Fibroblast of skin of scalp (primary cell): ENCODE measurements around the gene DBI.
"Not testable (repeated sequence)": the region's sequence is repeated elsewhere in the genome, so short reads cannot be mapped to it uniquely, and the experiment has no call there.

Experiments used
- DNase-seq: peaks from one replicate; pipeline ENCODE4 v3.0.0-alpha.2; 2013

Gene DBI

GRCh38 chr2:119402645-119403560 is 36.1 kb downstream of the DBI start:
- no peak for DNase-seq

- not testable (repeated sequence) for DNase-seq
These were observed 36.8 kb downstream of the DBI start for GRCh38 chr2:119403618-119404017.

GRCh38 chr2:119405151-119405550 is 38.4 kb downstream of the DBI start:
- DNase-seq: no peak

- peak; percentile 60 for DNase-seq
These were observed 40.8 kb downstream of the DBI start for GRCh38 chr2:119407430-119408220.

- DNase-seq: no peak
These were observed 41.4 kb downstream of the DBI start for GRCh38 chr2:119408221-119408619.

- no peak for DNase-seq
These were observed 42.7 kb downstream of the DBI start for GRCh38 chr2:119409506-119409905.

GRCh38 chr2:119414894-119415293 is 48.1 kb downstream of the DBI start:
- no peak for DNase-seq

GRCh38 chr2:119415630-119416029 is 48.9 kb downstream of the DBI start:
- DNase-seq: no peak

- no peak for DNase-seq
These were observed 49.6 kb downstream of the DBI start for GRCh38 chr2:119416299-119416923.

- DNase-seq: no peak
These were observed 51.1 kb downstream of the DBI start for GRCh38 chr2:119417908-119418307.

- no peak for DNase-seq
These were observed 52.3 kb downstream of the DBI start for GRCh38 chr2:119419065-119419464.

- no peak for DNase-seq
These were observed 53.2 kb downstream of the DBI start for GRCh38 chr2:119419803-119420508.

GRCh38 chr2:119421304-119421703 is 54.5 kb downstream of the DBI start:
- no peak for DNase-seq

GRCh38 chr2:119421741-119422140 is 55.0 kb downstream of the DBI start:
- no peak for DNase-seq
